Prostate gland (tissue), 2 donors: ENCODE measurements around the gene MYCBPAP. TPM values are rescaled to one million over a fixed set of nuclear protein-coding genes. Genes with fewer than 3 reads are reported as not detected.

Experiments used
- DNase-seq: peaks from one replicate; pipeline ENCODE4 v3.0.0-alpha.2; 2019; ENCODE audit warnings: low spot score
- H3K27ac ChIP-seq, 2 donors: fragments of 200-600 bp; sonication (generic); 2 replicates each; pipeline ENCODE4 v1.5.1; 2017 to 2019
- H3K27me3 ChIP-seq: fragments of 200-600 bp; sonication (generic); replicated peaks from 2 replicates; pipeline ENCODE4 v1.5.1; 2019; ENCODE audit not compliant: insufficient read depth
- H3K36me3 ChIP-seq, 2 donors: fragments of 200-600 bp; sonication (generic); 1 replicate in 1 of 2; 2 replicates in 1 of 2; pipeline versions ENCODE4 v1.5.1 to v1.8.1; 2017 to 2019
- H3K4me1 ChIP-seq: fragments of 200-600 bp; sonication (generic); replicated peaks from 2 replicates; pipeline ENCODE4 v1.5.1; 2019
- H3K4me3 ChIP-seq, 2 donors: fragments of 200-600 bp; sonication (generic); 2 replicates each; pipeline ENCODE4 v1.5.1; 2017 to 2019
- H3K9me3 ChIP-seq: fragments of 200-600 bp; sonication (generic); 2 replicates; pipeline ENCODE4 v1.5.1; 2017
- CTCF ChIP-seq, 4 experiments: fragments of 200-600 bp in 2 of 4; fragments of 450-650 bp in 2 of 4; sonication (generic) in 2 of 4; IDR thresholded peaks; 1 replicate in 3 of 4; 2 replicates in 1 of 4; pipeline ENCODE4 v1.5.1; 2016 to 2019; ENCODE audit warnings: antibody characterized with exemption in 4 of 4, mild to moderate bottlenecking in 2 of 4, moderate library complexity in 2 of 4
- POLR2A ChIP-seq: fragments of 450-650 bp; IDR thresholded peaks from one replicate; pipeline ENCODE4 v1.6.1; 2016; ENCODE audit warnings: antibody characterized with exemption, mild to moderate bottlenecking
- POLR2AphosphoS5 ChIP-seq: sonication (generic); formaldehyde crosslinking; IDR thresholded peaks from one replicate; pipeline ENCODE4 v1.6.1; 2017; ENCODE audit warnings: antibody characterized with exemption
- WGBS: methylation state at CpG from one replicate; pipeline ENCODE4 v1.1.5; 2018; 5-methylcytosine and 5-hydroxymethylcytosine counted together
- intact Hi-C: fragments of 100-400 bp; cut with DNase I; formaldehyde crosslinking; loops from one replicate; pipeline ENCODE4 v1.14.2; 2022
- total RNA-seq, 2 donors: library from RNA; depleted of rRNA; stranded (reverse); fragments of >200 nt; gene quantifications; one replicate each; pipeline ENCODE4 v1.1.0, GENCODE V29; 2016

Gene MYCBPAP
- total RNA-seq, 2 donors from 2014 or later, result 0.14 to 12.6 TPM

- H3K4me1 ChIP-seq, result peaks cover 27% of the 10 kb centered on the region
- H3K9me3 ChIP-seq, result no peaks in the 10 kb centered on the region
- peaks cover 0 to 3% of the 10 kb centered on the region in 2 donors for H3K36me3 ChIP-seq
- H3K4me3 ChIP-seq, result no peak overlapping the region
- WGBS, result 81% methylated on average over 11 of the region's 11 CpGs
- peak overlapping the region; percentile 87 to 88 for H3K27ac ChIP-seq
- no peaks in the 10 kb centered on the region for H3K27me3 ChIP-seq
- TF ChIP-seq CTCF (IDR thresholded peaks at IDR 0.05) (no peak), POLR2AphosphoS5 (no peak), POLR2A (no peak)
- DNase-seq, result no peak
- intact Hi-C loops, result loop anchor here (10.0 kb wide), 2 partner anchors 244 to 414 kb away; no protein-coding TSS in a partner anchor
These were observed 32.5 kb downstream of the MYCBPAP start for GRCh38 chr17:50540560-50541401.

GRCh38 chr17:50541402-50541715 is 33.1 kb downstream of the MYCBPAP start:
- intact Hi-C loops, result loop anchor here (10.0 kb wide), 2 partner anchors 243 to 413 kb away; no protein-coding TSS in a partner anchor
- peak overlapping the region; percentile 35 to 38 for H3K4me3 ChIP-seq
- peak overlapping the region; percentile 87 to 88 for H3K27ac ChIP-seq

GRCh38 chr17:50541716-50542688 is 33.8 kb downstream of the MYCBPAP start:
- Histone ChIP-seq H3K4me3 (peak overlapping the region; percentile 35 to 38), H3K27ac (peak overlapping the region; percentile 87 to 88), H3K27me3 (no peaks in the 10 kb centered on the region), H3K9me3 (no peaks in the 10 kb centered on the region), H3K4me1 (peaks cover 24% of the 10 kb centered on the region), H3K36me3 (no peaks in the 10 kb centered on the region)
- intact Hi-C loops, result loop anchor here (1.0 to 10.0 kb wide), 3 partner anchors 60 to 413 kb away; no protein-coding TSS in a partner anchor
- 4% methylated on average over 69 of the region's 82 CpGs for WGBS
- peak; percentile 89 for DNase-seq
- peak in 1 of 4 experiments; percentile 14 for TF ChIP-seq CTCF (IDR thresholded peaks at IDR 0.05)
- peak; percentile 6 for TF ChIP-seq POLR2AphosphoS5
- TF ChIP-seq POLR2A, result peak; percentile 64

More at GRCh38 chr17:50541402-50541715, 33.1 kb downstream of the MYCBPAP start:
- TF ChIP-seq POLR2AphosphoS5, result no peak
- TF ChIP-seq POLR2A, result no peak
- Histone ChIP-seq H3K27me3 (no peaks in the 10 kb centered on the region), H3K4me1 (peaks cover 24% of the 10 kb centered on the region), H3K9me3 (no peaks in the 10 kb centered on the region), H3K36me3 (peaks cover 0 to 3% of the 10 kb centered on the region in 2 donors)
- DNase-seq, result no peak
- WGBS, result 76% methylated on average over 9 of the region's 9 CpGs

GRCh38 chr17:50542795-50543774 is 34.8 kb downstream of the MYCBPAP start:
- no peaks in the 10 kb centered on the region for H3K9me3 ChIP-seq
- DNase-seq, result peak; percentile 89
- no peaks in the 10 kb centered on the region for H3K27me3 ChIP-seq
- no peaks in the 10 kb centered on the region for H3K36me3 ChIP-seq
- no peak for TF ChIP-seq POLR2A
- peak in 1 of 4 experiments; percentile 2 for TF ChIP-seq CTCF (IDR thresholded peaks at IDR 0.05)
- peak; percentile 72 for TF ChIP-seq POLR2AphosphoS5
- 59% methylated on average over 16 of the region's 16 CpGs for WGBS
- intact Hi-C loops, result loop anchor here (1.0 to 10.0 kb wide), 3 partner anchors 61 to 412 kb away; no protein-coding TSS in a partner anchor
- peak overlapping the region; percentile 87 to 88 for H3K27ac ChIP-seq
- H3K4me1 ChIP-seq, result peaks cover 28% of the 10 kb centered on the region
- peak overlapping the region in 1 of 2 donors; percentile 38 for H3K4me3 ChIP-seq
